ENCODE results near the gene PTK7. TPM values are rescaled to one million over a fixed set of nuclear protein-coding genes. Genes with fewer than 3 reads are reported as not detected.

PTK7 gene
- total and polyA plus RNA-seq, 3 donors from 2014 or later = 58.8 to 68.7 (median 60.8) TPM

- H3K36me3 ChIP-seq (ENCODE audit: low read depth, missing control alignments) = no peaks in the 10 kb centered on the region
- intact Hi-C loops (cut with DNase I; ENCODE audit: low total_unique reads) = no loop called here
- no peak for TF ChIP-seq CTCF (IDR thresholded peaks at IDR 0.05)
- TF ChIP-seq POLR2A (IDR thresholded peaks at IDR 0.05) = no peak
- peak overlapping the region in 1 of 2 donors; percentile 35 for H3K27ac ChIP-seq
- H3K4me1 ChIP-seq = peaks cover 25% of the 10 kb centered on the region
- 44 to 46% methylated on average over 4 of the region's 4 CpGs for WGBS, 2 donors
- no peaks in the 10 kb centered on the region for H3K27me3 ChIP-seq
- no peaks in the 10 kb centered on the region for H3K9me3 ChIP-seq
- H3K4me3 ChIP-seq = no peak overlapping the region
- DNase-seq = no peak
Observed at GRCh38 chr6:43089467-43089866, 13.4 kb downstream of the PTK7 start.

- Histone ChIP-seq H3K4me1 (peaks cover 25% of the 10 kb centered on the region), H3K4me3 (no peak overlapping the region), H3K27me3 (no peaks in the 10 kb centered on the region), H3K9me3 (no peaks in the 10 kb centered on the region), H3K36me3 (ENCODE audit: low read depth, missing control alignments) (no peaks in the 10 kb centered on the region), H3K27ac (peak overlapping the region in 1 of 2 donors; percentile 35)
- intact Hi-C loops (cut with DNase I; ENCODE audit: low total_unique reads) = no loop called here
- DNase-seq = no peak
- 54 to 65% methylated on average over 8 of the region's 8 CpGs for WGBS, 2 donors
- TF ChIP-seq POLR2A (IDR thresholded peaks at IDR 0.05) (no peak), CTCF (IDR thresholded peaks at IDR 0.05) (no peak)
Observed at GRCh38 chr6:43089874-43090558, 13.9 kb downstream of the PTK7 start.

- intact Hi-C loops (cut with DNase I; ENCODE audit: low total_unique reads) = no loop called here
- H3K36me3 ChIP-seq (ENCODE audit: low read depth, missing control alignments) = no peaks in the 10 kb centered on the region
- no peak for TF ChIP-seq CTCF (IDR thresholded peaks at IDR 0.05)
- TF ChIP-seq POLR2A (IDR thresholded peaks at IDR 0.05) = no peak
- 41 to 54% methylated on average over 2 of the region's 2 CpGs for WGBS, 2 donors
- H3K27ac ChIP-seq = peak overlapping the region in 1 of 2 donors; percentile 35
- DNase-seq = no peak
- peaks cover 25% of the 10 kb centered on the region for H3K4me1 ChIP-seq
- no peaks in the 10 kb centered on the region for H3K9me3 ChIP-seq
- no peaks in the 10 kb centered on the region for H3K27me3 ChIP-seq
- H3K4me3 ChIP-seq = no peak overlapping the region
Observed at GRCh38 chr6:43090559-43090956, 14.4 kb downstream of the PTK7 start.

GRCh38 chr6:43091020-43091419 lies 14.9 kb downstream of the PTK7 start:
- H3K27me3 ChIP-seq = no peaks in the 10 kb centered on the region
- DNase-seq = no peak
- no peaks in the 10 kb centered on the region for H3K36me3 ChIP-seq (ENCODE audit: low read depth, missing control alignments)
- WGBS, 2 donors = 74 to 84% methylated on average over 5 of the region's 5 CpGs
- intact Hi-C loops (cut with DNase I; ENCODE audit: low total_unique reads) = no loop called here
- H3K27ac ChIP-seq = no peak overlapping the region
- TF ChIP-seq POLR2A (IDR thresholded peaks at IDR 0.05) (no peak), CTCF (IDR thresholded peaks at IDR 0.05) (no peak)
- no peak overlapping the region for H3K4me3 ChIP-seq
- H3K9me3 ChIP-seq = no peaks in the 10 kb centered on the region
- H3K4me1 ChIP-seq = peaks cover 25% of the 10 kb centered on the region

GRCh38 chr6:43091436-43091991 lies 15.4 kb downstream of the PTK7 start:
- WGBS, 2 donors = 91 to 92% methylated on average over 10 of the region's 10 CpGs
- intact Hi-C loops (cut with DNase I; ENCODE audit: low total_unique reads) = no loop called here
- H3K27ac ChIP-seq = no peak overlapping the region

More at GRCh38 chr6:43091436-43091991, 15.4 kb downstream of the PTK7 start:
- H3K4me3 ChIP-seq = no peak overlapping the region
- peaks cover 26% of the 10 kb centered on the region for H3K4me1 ChIP-seq
- H3K27me3 ChIP-seq = no peaks in the 10 kb centered on the region
- H3K36me3 ChIP-seq (ENCODE audit: low read depth, missing control alignments) = no peaks in the 10 kb centered on the region
- DNase-seq = no peak
- no peak for TF ChIP-seq CTCF (IDR thresholded peaks at IDR 0.05)
- no peak for TF ChIP-seq POLR2A (IDR thresholded peaks at IDR 0.05)
- H3K9me3 ChIP-seq = no peaks in the 10 kb centered on the region
